Activated CD4-positive, alpha-beta T cell treated with anti-CD3 and anti-CD28 coated beads, Interleukin-2, amount 50 U/mL, for 16 hours (primary cell): Measurements from ENCODE around the gene ITPKB.

Source experiments
- DNase-seq: peaks from one replicate; pipeline ENCODE4 v3.0.0-alpha.2; 2020

ITPKB gene

DNA sequence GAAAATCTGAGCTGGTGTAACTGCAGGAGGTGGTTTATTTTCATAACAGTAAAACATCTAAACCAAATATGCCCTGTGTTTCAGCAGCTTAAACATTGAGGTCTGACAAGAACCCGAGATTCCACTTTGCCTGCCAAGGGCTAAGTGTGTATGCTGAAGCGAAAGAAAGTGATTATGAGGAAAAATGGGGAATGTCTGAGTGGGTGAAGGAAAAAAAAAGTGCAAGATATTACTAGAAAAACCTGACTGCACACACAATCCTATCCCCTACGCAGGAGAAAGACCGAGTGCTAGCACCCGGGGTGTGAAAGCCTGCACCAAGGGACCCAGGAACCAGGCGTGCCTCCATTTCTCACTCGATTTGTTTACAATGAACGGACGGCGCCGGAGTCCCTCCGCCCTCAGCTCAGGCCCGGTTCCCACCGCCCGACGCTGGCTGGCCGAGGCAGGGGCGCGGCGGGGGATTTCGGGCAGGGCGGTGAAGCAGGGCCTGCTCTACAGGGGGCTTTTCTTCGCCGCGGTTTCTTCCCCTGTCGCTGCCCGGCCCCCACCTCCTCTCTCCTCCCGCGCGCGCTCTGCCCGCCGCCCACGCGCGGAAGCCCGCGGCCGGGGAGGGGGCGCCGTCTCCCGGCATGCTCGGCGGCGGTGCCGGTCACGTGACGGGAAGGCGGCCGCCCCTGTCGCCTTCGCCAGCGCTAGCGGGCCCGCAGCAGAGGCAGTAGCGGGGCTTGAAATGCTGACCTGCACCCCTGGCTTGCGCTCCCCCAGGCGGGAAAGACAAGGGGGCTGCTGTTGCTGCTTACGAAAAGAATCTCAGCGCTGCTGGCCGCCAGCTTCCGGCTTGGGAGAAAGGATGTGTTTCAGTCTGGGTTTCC lies 35.9 kb downstream of the ITPKB start:
- peak; percentile 73 for DNase-seq

DNA sequence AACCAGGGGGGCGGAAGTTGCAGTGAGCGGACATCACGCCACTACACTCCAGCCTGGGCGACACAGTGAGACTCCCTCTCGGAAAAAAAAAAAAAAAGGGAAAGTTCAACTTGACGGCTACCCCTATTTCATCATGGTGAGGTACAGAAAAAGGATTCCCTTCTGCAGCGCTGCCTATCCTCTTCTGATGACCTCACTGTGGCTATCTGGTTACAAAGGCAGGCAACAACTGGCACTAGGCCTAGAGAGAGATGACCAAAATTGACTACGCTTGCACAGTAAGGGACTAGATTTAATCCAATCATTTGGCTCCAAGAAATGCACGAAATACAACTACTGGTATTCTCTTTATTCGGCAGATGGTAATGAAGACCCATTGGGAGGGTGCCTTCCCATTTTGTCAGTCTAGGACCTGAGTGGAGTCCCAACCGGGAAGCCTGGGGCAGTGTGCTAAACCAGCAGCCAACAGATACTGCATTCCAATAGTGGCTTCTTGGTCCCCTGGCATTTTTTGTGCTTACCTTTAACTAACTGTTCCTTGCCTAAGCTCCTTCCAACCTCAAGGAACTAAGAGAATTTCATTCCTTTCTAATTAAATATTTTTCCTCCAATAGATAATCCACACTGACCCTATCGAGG lies 36.6 kb downstream of the ITPKB start:
- no peak for DNase-seq

DNA sequence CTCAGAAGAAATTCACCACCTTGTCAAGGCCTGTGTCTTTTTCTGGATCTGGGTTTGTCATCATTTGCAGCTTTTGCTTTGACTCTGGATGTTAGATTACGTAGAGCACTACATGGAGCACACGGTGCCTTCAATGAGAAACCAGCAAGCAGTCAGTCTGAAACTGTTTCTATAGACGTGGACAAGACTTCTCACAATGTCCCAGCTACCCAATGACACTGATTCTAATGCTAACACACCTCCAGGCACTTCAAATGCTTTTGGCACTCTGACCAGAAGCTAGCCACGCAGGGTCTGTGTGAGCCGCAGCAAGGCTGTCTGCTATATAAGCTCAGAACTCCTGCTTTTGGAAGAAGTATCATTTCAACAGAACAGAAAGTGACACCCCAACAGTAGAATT lies 38.2 kb downstream of the ITPKB start:
- DNase-seq = no peak

DNA sequence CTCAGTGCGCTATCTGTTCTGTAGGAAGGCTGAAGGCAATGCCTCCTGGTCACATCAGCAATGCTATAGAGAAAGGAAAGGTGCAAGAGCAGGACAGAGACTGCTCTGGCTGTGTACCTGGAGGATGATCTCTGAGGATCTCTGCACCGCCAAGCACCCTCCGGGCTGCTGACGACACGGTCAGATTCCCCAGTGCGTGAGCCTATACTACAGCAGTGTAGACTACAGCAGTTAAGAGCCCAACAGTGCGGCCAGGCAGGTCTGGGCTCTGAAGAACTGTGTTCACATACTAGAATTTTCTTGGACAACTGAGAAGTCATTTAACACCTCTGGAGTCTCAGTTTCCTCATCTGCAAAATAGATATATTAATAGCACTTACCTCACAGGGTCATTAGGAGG lies 39.9 kb downstream of the ITPKB start:
- DNase-seq = no peak

DNA sequence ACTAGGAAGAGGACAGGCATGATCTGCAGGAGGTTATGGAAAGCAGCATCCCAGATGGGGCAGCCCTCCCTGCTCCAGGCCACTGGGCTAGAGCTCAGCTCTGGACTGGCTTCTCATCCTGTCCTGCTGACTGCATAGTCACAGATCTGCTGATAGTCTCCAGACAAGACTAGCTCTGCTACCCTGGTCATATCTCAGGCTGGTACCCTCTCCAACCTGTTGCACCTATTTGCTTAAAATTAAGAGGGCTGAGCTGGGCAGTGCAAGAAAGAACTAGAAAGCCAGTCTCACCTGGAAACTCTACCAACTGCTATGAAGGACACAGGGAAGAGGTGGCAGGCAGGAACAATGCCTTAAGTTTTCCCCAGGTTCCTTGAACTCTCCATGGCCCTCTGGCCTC lies 40.4 kb downstream of the ITPKB start:
- no peak for DNase-seq

DNA sequence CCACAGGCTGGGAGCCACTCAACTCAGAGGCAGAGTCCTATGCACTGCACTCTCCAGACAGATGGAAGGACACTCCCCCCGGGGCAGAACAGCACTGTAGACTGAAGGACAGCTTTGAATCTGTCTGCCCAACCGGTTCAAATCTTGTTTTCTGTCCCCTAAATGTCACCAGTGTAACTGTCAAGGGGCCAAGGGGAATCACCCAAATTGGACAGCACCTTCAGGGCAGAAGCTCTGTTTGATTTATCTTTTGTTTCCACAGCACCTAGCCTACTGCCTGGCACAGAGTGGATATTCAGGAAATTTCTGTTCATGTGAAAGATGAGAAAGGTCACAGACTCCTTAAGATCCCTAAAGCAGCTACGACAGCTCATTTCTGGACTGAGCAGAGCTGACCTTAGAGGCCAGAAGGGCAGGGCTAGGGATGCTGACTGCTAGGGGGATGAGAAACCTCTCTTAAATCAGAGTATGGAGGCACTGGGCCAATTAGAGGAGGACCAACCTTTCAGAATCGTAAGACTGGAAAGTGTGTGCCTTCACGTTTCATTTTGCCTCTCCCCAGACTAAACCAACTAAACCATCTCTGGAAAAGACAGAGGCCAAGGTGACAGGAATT lies 41.0 kb downstream of the ITPKB start:
- DNase-seq = no peak

DNA sequence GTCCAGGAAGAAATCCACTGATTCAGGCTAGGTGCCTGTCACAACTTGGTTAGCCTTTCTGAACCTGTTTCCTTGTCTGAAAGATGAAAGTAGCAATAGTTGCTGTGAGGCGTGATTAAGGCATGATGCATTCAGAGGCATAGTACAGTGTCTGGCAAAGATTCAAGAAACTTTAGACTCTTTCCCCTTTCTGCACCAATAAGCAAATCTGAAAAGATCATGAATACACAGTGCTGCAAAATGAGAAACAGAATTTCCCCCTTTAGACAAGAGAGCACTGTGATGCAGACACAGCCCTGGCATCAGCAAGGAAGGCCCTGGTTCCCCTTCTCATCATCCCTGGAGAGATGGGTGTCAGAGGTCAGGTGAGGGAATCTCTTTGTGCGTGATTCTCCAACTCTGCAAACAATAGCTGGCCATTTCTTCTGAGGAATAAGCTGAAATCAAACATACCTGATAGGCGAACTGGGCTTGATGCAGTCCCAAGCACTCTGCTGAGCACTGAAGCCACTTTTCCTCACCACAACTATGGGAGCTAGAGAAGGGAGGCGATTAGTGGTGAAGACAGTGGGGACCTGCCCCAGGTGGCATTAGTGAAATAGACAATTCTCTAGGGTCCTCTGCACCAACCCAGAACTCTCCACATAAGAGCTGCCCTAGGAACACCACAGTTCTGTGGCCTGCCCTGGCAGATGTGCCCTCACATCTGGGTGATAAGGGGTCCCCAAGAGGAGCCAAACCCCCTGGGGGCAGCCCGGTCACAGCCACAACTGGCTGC lies 41.7 kb downstream of the ITPKB start:
- no peak for DNase-seq

DNA sequence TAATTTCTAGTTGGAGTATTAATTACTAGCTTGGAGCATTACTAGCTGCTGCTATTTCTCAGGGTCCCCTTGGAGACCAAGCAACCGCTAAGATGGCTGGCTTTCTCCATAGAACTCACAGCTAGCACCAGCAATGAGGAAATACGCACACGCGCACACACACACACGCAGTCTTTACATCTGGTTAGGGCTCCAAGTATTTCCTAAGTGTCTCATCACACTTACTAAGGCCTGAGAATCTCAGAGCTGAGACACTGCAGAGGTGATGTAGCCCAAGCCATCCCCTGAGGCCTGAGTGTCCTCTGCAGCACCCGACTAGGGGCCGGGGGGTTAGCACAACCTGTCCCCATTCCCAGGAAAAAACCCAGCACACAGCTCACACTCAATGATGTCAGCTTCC lies 42.5 kb downstream of the ITPKB start:
- DNase-seq = no peak

DNA sequence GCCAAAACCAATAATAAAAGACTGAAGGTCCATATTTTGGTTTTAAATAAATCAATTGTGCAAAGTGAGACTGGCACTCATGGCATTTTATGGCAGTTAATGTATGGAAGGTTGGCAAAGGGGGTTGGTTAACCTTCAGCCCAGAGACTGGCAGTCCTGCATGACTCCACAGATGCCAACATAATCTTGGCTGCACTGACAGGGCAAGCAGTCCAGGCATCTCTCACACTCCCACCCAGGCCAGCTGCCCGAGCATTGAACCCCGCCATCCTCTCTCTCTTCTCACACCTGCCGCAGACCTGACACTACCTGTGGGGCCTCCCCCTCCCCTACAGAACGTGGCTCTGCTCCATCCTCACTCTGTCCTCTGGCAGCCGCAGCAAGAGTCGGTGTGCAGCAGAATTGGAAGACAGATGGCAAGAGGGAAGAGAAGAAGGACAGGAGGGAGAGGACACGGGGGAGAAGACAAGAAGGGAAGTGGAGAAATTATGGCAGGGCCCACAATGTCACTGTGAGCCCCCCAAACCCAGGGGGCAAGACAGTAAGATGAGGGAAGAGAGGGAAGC lies 43.7 kb downstream of the ITPKB start:
- no peak for DNase-seq

DNA sequence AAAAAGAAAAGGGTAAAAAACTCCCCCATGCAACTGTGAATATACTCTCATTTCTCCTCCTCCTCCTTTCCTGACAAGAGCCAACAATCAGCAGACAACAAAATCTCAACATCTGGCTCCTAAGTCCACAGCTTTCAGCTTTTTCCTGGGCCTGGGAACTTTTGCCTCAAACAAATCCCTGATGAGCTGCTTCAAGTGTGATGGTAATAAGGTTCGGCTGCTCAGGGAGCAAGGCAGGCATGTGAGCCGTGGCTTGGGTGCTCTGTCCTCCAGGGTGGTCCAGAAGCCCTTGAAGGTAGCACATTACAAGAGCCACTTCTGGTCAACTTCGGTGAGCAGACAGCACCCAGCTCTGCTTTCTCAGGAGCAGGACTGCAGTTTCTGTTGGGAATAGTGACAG lies 46.3 kb downstream of the ITPKB start:
- no peak for DNase-seq

DNA sequence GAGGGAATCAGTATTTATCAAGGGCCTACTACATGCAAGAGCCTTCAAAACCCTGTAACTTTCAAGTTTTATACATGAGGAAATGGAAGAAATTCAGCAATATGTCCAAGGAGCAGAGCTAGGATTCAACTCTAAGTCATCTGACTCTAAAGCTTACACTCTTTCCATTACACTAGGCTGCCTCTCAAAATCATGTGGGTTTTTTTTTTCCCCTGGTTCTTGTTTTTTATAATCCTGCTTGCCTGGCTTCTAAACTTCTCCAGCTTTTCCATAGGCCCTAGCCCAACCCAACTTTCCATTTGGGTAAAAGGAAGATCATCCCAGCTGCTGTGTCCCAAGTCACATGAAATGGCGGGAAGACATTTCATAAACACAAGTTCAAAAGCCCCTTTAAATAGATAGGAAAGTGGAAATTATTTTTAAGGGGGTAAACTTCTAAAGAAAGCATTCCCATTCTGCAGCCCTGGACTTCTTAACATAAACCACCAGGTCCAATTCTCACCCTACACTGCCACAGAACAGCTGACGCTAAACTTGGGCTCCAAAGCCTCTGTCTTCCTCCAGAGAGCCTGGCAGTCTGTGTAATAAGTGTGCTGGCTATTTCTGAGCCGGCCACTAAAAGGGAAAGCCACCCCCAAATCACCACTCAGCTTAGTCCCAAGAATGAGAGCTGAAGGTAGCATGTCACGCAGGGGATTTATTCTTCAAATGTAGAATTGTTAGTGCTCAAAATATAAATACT lies 46.9 kb downstream of the ITPKB start:
- DNase-seq = no peak

DNA sequence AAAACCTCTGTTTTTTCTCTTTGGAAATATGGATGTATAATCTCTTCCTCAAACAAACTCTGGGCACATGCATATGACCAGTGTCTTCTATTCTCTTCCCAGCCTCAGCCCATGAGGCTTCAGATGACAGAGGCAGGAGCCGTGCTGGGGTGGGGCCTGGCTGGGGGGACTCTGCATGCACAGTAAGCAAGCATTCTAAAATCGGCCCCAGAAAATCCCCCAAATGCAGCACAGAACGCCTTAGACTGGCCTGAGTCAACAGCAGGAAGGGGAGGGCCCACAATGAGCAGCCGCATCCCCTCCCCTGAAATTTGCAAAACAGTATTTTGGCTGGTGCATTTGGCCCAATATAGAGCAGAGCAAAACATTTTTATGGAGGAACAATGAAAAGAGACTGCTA lies 47.8 kb downstream of the ITPKB start:
- DNase-seq = peak; percentile 36

DNA sequence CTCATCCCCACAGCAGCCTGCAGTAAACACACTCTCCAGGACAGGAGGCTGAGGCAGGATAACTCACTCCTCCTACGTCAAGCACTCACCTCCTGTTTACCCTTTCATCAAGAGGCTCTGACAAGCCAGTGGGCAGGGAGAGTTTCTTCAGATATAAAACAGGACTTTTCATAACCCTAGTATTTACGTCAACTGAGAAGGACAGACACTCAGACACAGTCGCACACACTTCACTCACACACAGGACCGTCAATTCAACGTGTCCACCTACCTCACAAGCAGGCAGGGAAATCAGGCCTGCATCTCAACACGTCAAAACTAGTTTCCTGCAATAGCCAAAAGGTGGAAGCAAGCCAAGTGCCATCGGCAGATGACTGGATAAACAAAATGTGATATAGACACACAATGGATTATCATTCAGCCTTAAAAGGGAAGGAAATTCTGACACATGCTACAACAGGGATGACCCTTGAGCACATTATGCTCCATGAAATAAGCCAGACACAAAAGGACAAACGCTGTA lies 48.6 kb downstream of the ITPKB start:
- DNase-seq = peak; percentile 41

DNA sequence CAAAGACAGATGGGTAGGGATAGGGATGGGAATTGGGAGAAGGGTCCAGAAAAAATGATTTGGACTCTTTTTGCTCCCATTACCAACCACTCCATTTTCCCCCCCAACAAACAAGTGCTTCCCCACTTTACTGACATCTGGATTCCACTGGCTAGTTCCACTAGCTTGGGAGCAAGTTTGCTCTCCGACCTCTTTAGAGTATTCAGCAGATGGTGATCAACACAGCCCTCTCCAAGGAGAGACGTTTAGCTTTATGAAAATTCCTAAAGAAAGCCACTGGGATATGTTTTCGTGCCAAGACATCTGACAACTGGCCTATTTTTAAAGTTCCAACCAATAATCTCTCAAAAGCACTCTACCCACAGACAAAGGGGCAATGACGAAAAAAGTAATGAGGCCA lies 50.3 kb downstream of the ITPKB start:
- no peak for DNase-seq

DNA sequence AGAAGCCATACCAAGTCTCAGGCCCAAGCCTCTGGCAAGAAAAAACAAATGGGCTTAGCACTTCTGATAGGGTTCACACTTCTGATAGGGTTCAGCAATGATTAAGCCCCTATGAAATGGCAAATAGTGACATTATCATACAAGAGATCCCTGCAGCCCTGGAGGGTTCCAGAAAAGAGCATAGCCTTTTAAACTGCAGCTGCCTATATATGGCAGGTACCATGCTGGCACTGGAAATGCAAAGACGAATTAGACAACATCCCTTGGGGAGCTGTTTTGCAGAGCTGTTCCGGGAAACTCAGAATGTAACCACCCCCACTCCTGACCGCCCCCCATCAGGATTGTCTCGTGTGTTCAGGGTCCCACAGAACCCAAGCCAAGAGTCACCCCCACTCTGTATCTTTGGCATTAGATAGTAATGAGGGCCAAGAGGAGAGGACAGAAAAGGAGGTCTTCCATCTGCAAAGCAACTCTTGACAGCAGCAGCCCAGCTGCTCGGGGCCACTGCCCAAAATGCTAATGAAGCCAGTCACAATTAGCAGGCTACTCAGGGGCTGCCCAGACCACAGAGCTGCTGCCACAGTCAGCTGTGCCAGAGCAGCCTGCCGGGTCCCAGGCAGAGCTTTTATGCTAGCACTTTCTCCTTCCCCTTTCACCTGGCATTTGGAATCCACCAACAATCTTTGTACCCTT lies 50.9 kb downstream of the ITPKB start:
- DNase-seq = no peak

DNA sequence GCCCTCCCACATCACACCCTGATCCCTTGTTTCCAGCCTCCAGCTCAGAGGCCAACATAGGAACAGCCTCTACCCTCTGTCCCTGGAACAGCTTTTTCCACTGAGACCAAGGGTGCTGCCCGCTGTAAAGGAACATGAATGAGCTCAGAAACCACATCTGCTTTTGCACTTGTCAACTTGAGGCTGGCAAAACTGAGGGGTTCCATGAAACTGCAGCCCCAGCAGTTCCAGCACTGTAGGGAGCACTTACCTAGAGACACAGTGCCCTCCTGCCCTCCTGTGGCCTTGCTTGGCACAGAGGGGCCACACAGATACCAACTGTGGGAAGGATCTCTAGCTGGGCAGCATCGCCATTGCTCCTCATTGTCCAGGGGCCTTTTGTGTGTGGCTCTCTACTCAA lies 51.7 kb downstream of the ITPKB start:
- peak; percentile 33 for DNase-seq

DNA sequence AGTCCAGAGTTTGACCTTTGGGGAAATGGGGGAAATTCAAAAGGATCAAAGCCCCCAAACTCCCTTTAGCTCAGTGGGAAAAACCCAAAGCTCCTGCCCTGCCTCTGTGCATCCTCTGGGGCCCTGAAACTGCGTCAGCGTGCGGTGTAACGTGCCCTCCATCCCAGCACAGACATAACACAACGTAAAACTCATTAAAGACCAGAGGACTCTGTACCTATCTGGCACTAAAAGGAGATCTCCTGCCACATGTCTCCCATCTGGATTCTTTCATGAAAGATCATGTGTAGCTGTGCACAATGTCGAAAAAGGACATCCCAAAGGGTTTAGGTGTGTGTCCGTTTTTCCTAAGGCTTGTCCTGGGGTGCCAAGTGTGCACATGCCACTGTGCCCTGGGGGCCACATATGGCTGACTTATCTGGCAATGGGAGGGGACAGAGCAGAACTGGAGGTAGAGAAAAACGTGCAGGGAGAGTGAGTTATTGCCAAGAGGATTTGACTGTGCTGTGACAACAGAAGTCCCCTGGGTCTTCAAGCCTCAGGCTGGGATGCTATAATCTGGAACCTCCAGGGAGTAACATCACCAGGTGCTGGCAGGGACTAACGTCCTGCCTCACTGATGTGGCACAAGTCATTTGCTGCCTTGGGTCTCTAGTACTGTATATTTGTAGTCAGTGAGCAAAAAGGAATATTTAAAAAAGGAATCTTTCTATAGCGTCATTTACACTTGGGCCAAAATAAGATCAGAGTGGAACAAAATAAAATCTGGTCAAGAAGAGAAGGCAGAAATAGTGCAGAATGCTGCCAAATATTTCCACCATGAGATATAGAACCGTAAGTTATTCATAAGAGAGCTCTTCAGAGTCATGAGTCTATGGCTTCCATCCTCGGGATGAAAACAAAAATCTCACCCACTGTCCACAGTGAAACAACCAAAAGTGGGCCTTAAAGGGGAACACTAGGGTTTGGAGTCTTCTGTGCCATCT lies 52.3 kb downstream of the ITPKB start:
- no peak for DNase-seq

DNA sequence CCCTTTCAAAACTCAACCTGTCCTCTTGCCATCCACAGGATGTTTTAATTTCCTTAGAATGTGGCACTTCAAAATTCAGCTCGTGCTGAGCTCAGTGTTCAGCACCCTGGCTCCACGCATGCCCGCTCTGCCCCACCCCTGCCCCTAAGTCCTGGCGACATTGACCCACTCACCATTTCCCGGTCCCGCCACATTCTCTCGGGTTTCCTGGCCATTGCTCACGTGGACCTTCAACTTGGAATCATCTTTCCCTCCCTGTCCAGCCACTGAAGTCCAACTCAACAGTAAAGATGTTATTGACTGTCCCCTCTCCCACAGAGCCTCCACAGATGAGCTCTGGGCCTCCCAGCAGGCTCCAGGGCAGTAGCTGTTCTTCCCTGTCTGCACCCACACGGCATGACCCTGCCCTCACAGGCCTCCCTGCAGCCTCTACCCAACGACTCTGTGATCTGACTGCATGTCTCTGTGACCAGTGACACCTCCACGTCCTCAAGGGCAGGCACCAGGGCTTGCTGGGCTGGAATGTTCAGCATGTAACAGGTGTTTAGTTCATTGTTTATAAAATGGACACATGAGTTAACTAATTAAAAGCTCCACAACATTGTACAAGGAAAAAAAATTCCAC lies 53.8 kb downstream of the ITPKB start:
- no peak for DNase-seq

DNA sequence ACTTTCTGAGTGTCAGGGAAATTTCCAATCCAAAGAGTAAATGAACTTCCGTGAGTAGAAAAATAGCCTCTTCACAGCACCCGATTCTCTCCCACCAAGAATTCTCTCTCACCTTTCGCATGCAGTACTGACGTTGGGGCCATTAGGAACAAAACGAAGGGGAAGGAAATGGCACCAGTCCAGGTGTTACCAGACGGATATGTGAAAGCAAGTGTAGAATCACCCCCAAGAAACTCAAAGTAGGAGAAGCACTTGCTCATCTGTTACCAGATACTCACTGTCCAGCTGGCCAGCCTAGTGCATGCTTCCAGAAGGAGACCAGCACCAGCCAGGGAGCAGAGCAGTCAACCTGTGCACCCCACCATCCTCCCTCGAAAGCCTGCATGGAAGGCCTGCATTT lies 55.1 kb downstream of the ITPKB start:
- no peak for DNase-seq
